PFSK-1 (cell line): ENCODE measurements around the gene CD247.

Source experiments
- POLR2AphosphoS5 ChIP-seq: IDR thresholded peaks from 2 replicates; pipeline ENCODE4 v1.6.1; 2012; ENCODE audit warnings: low read depth, mild to moderate bottlenecking, control low read depth, low read length, moderate library complexity
- REST ChIP-seq, 2 experiments: IDR thresholded peaks; 2 replicates each; pipeline versions ENCODE4 v1.6.1 to v1.8.0; 2011 to 2012; ENCODE audit warnings: low read depth in 2 of 2, low read length in 2 of 2, control low read depth in 1 of 2, inconsistent platforms in 1 of 2, mild to moderate bottlenecking in 1 of 2, moderate library complexity in 1 of 2; ENCODE audit not compliant: insufficient read depth in 1 of 2
- SIN3A ChIP-seq: IDR thresholded peaks from 2 replicates; pipeline ENCODE4 v1.6.1; 2012; ENCODE audit warnings: mild to moderate bottlenecking, low read length, moderate library complexity, borderline replicate concordance; ENCODE audit not compliant: insufficient read depth
- TAF1 ChIP-seq: IDR thresholded peaks from 2 replicates; pipeline ENCODE4 v1.6.1; 2012; ENCODE audit warnings: low read length, control low read depth, borderline replicate concordance; ENCODE audit not compliant: insufficient read depth

- TF ChIP-seq POLR2AphosphoS5: no peak
- no peak for TF ChIP-seq SIN3A
- no peak for TF ChIP-seq TAF1
- no peak for TF ChIP-seq REST (IDR thresholded peaks at IDR 0.05; ENCODE audit: insufficient read depth in 1 of 2, low read depth in 2 of 2, low read length in 2 of 2)
These were observed 71.4 kb downstream of the CD247 start for GRCh38 chr1:167446966-167447365.
